KMS-11 (cell line): ENCODE results near the gene MCC.

ENCODE experiments used
- H2AFZ ChIP-seq: fragments of 200-600 bp; sonication (generic); 2 replicates; pipeline ENCODE4 v1.6.1; 2016; ENCODE audit warnings: antibody characterized with exemption, mixed run types, low read depth
- H3K27ac ChIP-seq: fragments of 200-600 bp; sonication (generic); 2 replicates; pipeline ENCODE4 v1.6.1; 2016; ENCODE audit warnings: mild to moderate bottlenecking, mixed run types
- H3K27me3 ChIP-seq: fragments of 200-600 bp; sonication (generic); 2 replicates; pipeline ENCODE4 v1.6.1; 2017; ENCODE audit warnings: mild to moderate bottlenecking, low read depth, mixed run types, moderate library complexity; ENCODE audit not compliant: insufficient read depth
- H3K36me3 ChIP-seq: fragments of 200-600 bp; sonication (generic); 2 replicates; pipeline ENCODE4 v1.6.1; 2017; ENCODE audit warnings: mild to moderate bottlenecking, mixed run types; ENCODE audit not compliant: insufficient read depth
- H3K4me1 ChIP-seq: fragments of 200-600 bp; sonication (generic); 2 replicates; pipeline ENCODE4 v1.6.1; 2016; ENCODE audit warnings: mild to moderate bottlenecking, low read depth, mixed run types; ENCODE audit not compliant: poor library complexity, severe bottlenecking
- H3K4me2 ChIP-seq: fragments of 200-600 bp; sonication (generic); 2 replicates; pipeline ENCODE4 v1.7.0; 2016; ENCODE audit warnings: mild to moderate bottlenecking, mixed run types
- H3K4me3 ChIP-seq: fragments of 200-600 bp; sonication (generic); IDR thresholded peaks from 2 replicates; pipeline ENCODE4 v1.6.1; 2017; ENCODE audit warnings: low read depth, low read length, mixed read lengths; ENCODE audit not compliant: insufficient read depth
- H3K79me2 ChIP-seq: fragments of 200-600 bp; sonication (generic); 2 replicates; pipeline ENCODE4 v1.6.1; 2016; ENCODE audit warnings: low read depth, mixed run types; ENCODE audit not compliant: insufficient read depth
- H3K9ac ChIP-seq: fragments of 200-600 bp; sonication (generic); 2 replicates; pipeline ENCODE4 v1.6.1; 2016; ENCODE audit warnings: mild to moderate bottlenecking, mixed run types
- H4K20me1 ChIP-seq: fragments of 200-600 bp; sonication (generic); 2 replicates; pipeline ENCODE4 v1.6.1; 2016; ENCODE audit warnings: mild to moderate bottlenecking, mixed run types; ENCODE audit not compliant: insufficient read depth
- CTCF ChIP-seq: fragments of 200-600 bp; sonication (generic); conservative IDR thresholded peaks from 2 replicates; pipeline ENCODE4 v1.6.1; 2017; ENCODE audit warnings: low read depth, mild to moderate bottlenecking, antibody characterized with exemption, low read length, moderate library complexity, mixed read lengths

MCC gene

GRCh38 chr5:113357696-113358476 is 130.4 kb downstream of the MCC start:
- H3K9ac ChIP-seq, result no peak overlapping the region
- H3K27me3 ChIP-seq, result no peaks in the 10 kb centered on the region
- no peak overlapping the region for H3K4me3 ChIP-seq
- TF ChIP-seq CTCF, result no peak
- H3K79me2 ChIP-seq, result no peaks in the 10 kb centered on the region
- no peak overlapping the region for H3K27ac ChIP-seq
- H2AFZ ChIP-seq, result no peak overlapping the region
- H3K4me2 ChIP-seq, result no peak overlapping the region
- H3K36me3 ChIP-seq, result no peaks in the 10 kb centered on the region
- no peaks in the 10 kb centered on the region for H4K20me1 ChIP-seq
- no peaks in the 10 kb centered on the region for H3K4me1 ChIP-seq

GRCh38 chr5:113356487-113356886 is 131.8 kb downstream of the MCC start:
- Histone ChIP-seq H4K20me1 (no peaks in the 10 kb centered on the region), H3K27me3 (no peaks in the 10 kb centered on the region), H3K4me1 (no peaks in the 10 kb centered on the region), H3K4me3 (no peak overlapping the region), H3K36me3 (no peaks in the 10 kb centered on the region), H3K9ac (no peak overlapping the region), H3K27ac (no peak overlapping the region), H2AFZ (no peak overlapping the region), H3K79me2 (no peaks in the 10 kb centered on the region), H3K4me2 (no peak overlapping the region)
- TF ChIP-seq CTCF, result no peak

GRCh38 chr5:113354055-113354454 is 134.2 kb downstream of the MCC start:
- Histone ChIP-seq H3K27me3 (no peaks in the 10 kb centered on the region), H4K20me1 (no peaks in the 10 kb centered on the region), H3K79me2 (no peaks in the 10 kb centered on the region), H2AFZ (no peak overlapping the region), H3K9ac (no peak overlapping the region), H3K27ac (no peak overlapping the region), H3K4me2 (no peak overlapping the region), H3K4me1 (no peaks in the 10 kb centered on the region), H3K4me3 (no peak overlapping the region), H3K36me3 (no peaks in the 10 kb centered on the region)
- TF ChIP-seq CTCF, result no peak

- TF ChIP-seq CTCF, result no peak
- Histone ChIP-seq H3K36me3 (no peaks in the 10 kb centered on the region), H3K4me2 (no peak overlapping the region), H3K27ac (no peak overlapping the region), H3K79me2 (no peaks in the 10 kb centered on the region), H3K4me1 (no peaks in the 10 kb centered on the region), H3K9ac (no peak overlapping the region), H3K4me3 (no peak overlapping the region), H4K20me1 (no peaks in the 10 kb centered on the region), H2AFZ (no peak overlapping the region), H3K27me3 (no peaks in the 10 kb centered on the region)
Observed at GRCh38 chr5:113347572-113347971, 140.7 kb downstream of the MCC start.
